ENCODE measurements around the gene HFM1.

DNA sequence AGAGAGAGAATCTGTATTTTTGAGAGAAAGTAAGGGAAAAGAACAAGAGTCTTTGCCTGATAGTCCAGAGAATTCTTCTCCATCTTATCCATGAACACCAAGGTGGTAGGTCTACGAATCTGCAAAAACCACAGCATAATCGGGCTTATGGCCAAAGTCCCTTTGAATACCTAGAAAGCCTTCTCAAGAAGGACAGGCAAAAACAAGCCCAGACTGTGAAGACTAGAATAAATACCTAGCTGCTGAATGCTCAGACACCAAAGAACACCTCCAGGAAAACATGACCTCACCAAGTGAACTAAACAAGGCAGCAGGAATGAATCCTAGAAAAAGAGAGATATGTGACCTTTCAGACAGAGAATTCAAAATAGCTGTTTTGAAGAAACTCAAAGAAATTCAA lies 79.2 kb downstream of the HFM1 start:
- TF ChIP-seq, protein P1, sequence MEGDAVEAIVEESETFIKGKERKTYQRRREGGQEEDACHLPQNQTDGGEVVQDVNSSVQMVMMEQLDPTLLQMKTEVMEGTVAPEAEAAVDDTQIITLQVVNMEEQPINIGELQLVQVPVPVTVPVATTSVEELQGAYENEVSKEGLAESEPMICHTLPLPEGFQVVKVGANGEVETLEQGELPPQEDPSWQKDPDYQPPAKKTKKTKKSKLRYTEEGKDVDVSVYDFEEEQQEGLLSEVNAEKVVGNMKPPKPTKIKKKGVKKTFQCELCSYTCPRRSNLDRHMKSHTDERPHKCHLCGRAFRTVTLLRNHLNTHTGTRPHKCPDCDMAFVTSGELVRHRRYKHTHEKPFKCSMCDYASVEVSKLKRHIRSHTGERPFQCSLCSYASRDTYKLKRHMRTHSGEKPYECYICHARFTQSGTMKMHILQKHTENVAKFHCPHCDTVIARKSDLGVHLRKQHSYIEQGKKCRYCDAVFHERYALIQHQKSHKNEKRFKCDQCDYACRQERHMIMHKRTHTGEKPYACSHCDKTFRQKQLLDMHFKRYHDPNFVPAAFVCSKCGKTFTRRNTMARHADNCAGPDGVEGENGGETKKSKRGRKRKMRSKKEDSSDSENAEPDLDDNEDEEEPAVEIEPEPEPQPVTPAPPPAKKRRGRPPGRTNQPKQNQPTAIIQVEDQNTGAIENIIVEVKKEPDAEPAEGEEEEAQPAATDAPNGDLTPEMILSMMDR (IDR thresholded peaks at IDR 0.05): no peak
- no peak for TF ChIP-seq POLR2A (IDR thresholded peaks at IDR 0.05)

Measured in prostate gland (tissue), 2 donors.